PC-9 (cell line): ENCODE measurements around the gene FUCA2. TPM values are rescaled to one million over a fixed set of nuclear protein-coding genes. Genes with fewer than 3 reads are reported as not detected.

ENCODE experiments used
- Bru-seq: library from RNA; stranded (reverse); fragments of 400-500 nt; gene quantifications from one replicate; lab custom pipeline; 2021; lab: Mats Ljungman, UMichigan
- BruChase-seq, 2 experiments: library from RNA; stranded (reverse); fragments of 400-500 nt; gene quantifications; one replicate each; lab custom pipeline; 2021; lab: Mats Ljungman, UMichigan
- BruUV-seq: library from RNA; stranded (reverse); fragments of 400-500 nt; replicated peaks from 2 replicates; lab custom pipeline; 2021; lab: Mats Ljungman, UMichigan
- CTCF ChIA-PET: fragments of 300-600 bp; sonication (Branson Sonifier 250); formaldehyde crosslinking; loops from one replicate; lab custom pipeline; 2022; ENCODE audit warnings: antibody characterized with exemption; lab: Charles Lee
- POLR2A ChIA-PET: fragments of 300-600 bp; sonication (Branson Sonifier 250); formaldehyde crosslinking; loops from one replicate; lab custom pipeline; 2022; ENCODE audit warnings: antibody characterized with exemption; ENCODE audit not compliant: unreplicated experiment; lab: Charles Lee
- DNase-seq, 2 experiments: peaks; one replicate each; pipeline versions ENCODE4 v3.0.0 to v3.0.0-alpha.2; 2015 to 2022; ENCODE audit warnings: mixed read lengths in 1 of 2
- H2AFZ ChIP-seq: fragments of 200-600 bp; sonication (generic); 2 replicates; pipeline ENCODE4 v1.8.1; 2017; ENCODE audit warnings: antibody characterized with exemption
- H3F3A ChIP-seq: fragments of 200-600 bp; sonication (generic); 2 replicates; pipeline ENCODE4 v1.8.1; 2017; ENCODE audit warnings: antibody characterized with exemption, mild to moderate bottlenecking, low read depth; ENCODE audit not compliant: insufficient read depth
- H3K27ac ChIP-seq: fragments of 200-600 bp; sonication (generic); 2 replicates; pipeline ENCODE4 v1.6.1; 2016; ENCODE audit warnings: mixed run types
- H3K27me3 ChIP-seq: fragments of 200-600 bp; sonication (generic); 2 replicates; pipeline ENCODE4 v1.6.1; 2016; ENCODE audit warnings: low read depth, mixed run types; ENCODE audit not compliant: insufficient read depth
- H3K36me3 ChIP-seq: fragments of 200-600 bp; sonication (generic); 2 replicates; pipeline ENCODE4 v1.6.1; 2016; ENCODE audit warnings: low read depth, mixed run types
- H3K4me1 ChIP-seq: fragments of 200-600 bp; sonication (generic); replicated peaks from 2 replicates; pipeline ENCODE4 v1.6.1; 2016; ENCODE audit warnings: mixed run types; ENCODE audit not compliant: insufficient read depth
- H3K4me2 ChIP-seq: fragments of 200-600 bp; sonication (generic); 2 replicates; pipeline ENCODE4 v1.6.1; 2017; ENCODE audit warnings: mixed run types
- H3K4me3 ChIP-seq: fragments of 200-600 bp; sonication (generic); 2 replicates; pipeline ENCODE4 v1.6.1; 2016; ENCODE audit warnings: mixed run types
- H3K79me2 ChIP-seq: fragments of 200-600 bp; sonication (generic); 2 replicates; pipeline ENCODE4 v1.6.1; 2017; ENCODE audit warnings: low read depth, mixed run types
- H3K9me2 ChIP-seq: fragments of 200-600 bp; sonication (generic); 2 replicates; pipeline ENCODE4 v1.8.1; 2017; ENCODE audit warnings: mild to moderate bottlenecking; ENCODE audit not compliant: insufficient read depth
- H3K9me3 ChIP-seq: fragments of 200-600 bp; sonication (generic); 2 replicates; pipeline ENCODE4 v1.8.1; 2016; ENCODE audit warnings: low read depth; ENCODE audit not compliant: insufficient read depth
- H4K20me1 ChIP-seq: fragments of 200-600 bp; sonication (generic); 2 replicates; pipeline ENCODE4 v1.8.1; 2017; ENCODE audit not compliant: insufficient read depth
- CTCF ChIP-seq: fragments of 200-600 bp; sonication (generic); conservative IDR thresholded peaks from 2 replicates; pipeline ENCODE4 v1.6.1; 2017; ENCODE audit warnings: mixed run types, antibody characterized with exemption, mild to moderate bottlenecking, moderate library complexity
- EZH2 ChIP-seq: fragments of 200-600 bp; sonication (generic); IDR thresholded peaks from 2 replicates; pipeline ENCODE4 v1.8.0; 2017; ENCODE audit warnings: antibody characterized with exemption, low read depth
- intact Hi-C: fragments of 100-400 bp; cut with micrococcal nuclease; formaldehyde crosslinking; loops from one replicate; pipeline ENCODE4 v1.10.0; 2022; ENCODE audit not compliant: unreplicated experiment
- long read RNA-seq: library from polyadenylated mRNA; stranded (forward); transcript quantifications from one replicate; pipeline ENCODE4 v2.0.0, GENCODE V29; 2022
- total RNA-seq: library from RNA; stranded (reverse); gene quantifications from 2 replicates; pipeline ENCODE4 v1.2.3, GENCODE V29; 2021

FUCA2 gene
- total RNA-seq, result 65.0 and 74.8 TPM in 2 replicates
- percentile 88 among the genes with signal in this experiment for Bru-seq, nascent RNA
- BruChase-seq, experiment 1, labeled RNA remaining after a 2-hour chase, result percentile 82 among the genes with signal in this experiment
- percentile 90 among the genes with signal in this experiment for BruChase-seq, experiment 2, labeled RNA remaining after a 6-hour chase
- long read RNA-seq, transcript FUCA2-201 (7 exons, 2,356 nt), result major isoform, 227 of 294 reads
- long read RNA-seq, partial matches to known transcripts, result 10 of 294 reads
- long read RNA-seq, other reads (novel, unspliced or antisense), result 57 of 294 reads

DNA sequence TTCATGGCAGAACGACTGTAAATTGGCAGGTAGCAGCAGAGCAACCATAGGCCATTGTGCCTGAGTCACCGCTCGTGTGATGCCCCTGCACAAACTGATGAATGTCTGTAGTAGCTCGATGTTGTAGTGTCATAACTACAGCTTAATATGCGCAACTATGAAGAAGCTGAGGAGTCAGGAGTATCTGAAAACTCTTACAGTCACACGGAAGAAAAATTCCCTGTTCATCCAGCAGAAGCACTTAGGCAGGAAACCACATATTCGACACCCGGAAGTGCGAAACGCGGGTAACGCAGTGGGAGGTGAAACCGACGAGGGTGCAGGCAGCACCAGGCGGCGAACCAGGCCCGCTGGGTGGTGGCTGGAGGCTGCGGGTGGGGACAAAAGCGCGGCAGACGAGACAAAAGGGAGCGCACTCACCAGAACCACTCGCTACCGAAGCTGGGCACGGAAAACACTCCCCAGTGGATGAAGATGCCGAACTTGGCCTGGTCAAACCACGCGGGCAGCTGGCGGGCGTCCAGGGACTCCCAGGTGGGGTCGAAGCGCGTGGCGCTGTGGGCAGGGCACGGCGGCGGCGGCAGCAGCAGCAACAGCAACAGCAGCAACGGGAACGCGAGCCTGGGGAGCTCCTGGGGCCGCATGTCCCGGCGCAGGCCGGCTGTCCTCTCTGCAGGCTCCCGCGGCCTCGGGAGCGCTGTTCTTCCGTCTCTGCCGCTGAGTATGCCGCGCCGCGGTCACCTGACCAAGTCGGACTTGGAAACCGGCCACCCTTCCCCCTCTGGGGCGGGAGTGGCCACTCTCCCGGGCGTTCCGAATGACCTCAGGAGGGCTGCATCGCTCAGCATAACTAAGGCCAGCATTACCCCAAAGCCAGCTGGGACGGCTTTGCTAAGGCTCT, at the start of gene FUCA2:
FUCA2 (minus strand) TSS at position 730 of the 901 bp plus-strand sequence; CDS start at position 644, 86 bp downstream.
- H2AFZ ChIP-seq, result peak within 1 kb of the TSS; percentile 99
- POLR2A ChIA-PET, result interaction anchor here (0.5 to 0.7 kb wide), 3 partner anchors 60 to 1564 kb away, joined by 4 to 9 read pairs (median 5); partner anchors contain the start of genes ADAT2 and PEX3
- BruUV-seq, result no TSS peak
- H3K4me3 ChIP-seq, result peak within 1 kb of the TSS; percentile 81
- H4K20me1 ChIP-seq, result no peaks in the 10 kb centered on the region
- TF ChIP-seq EZH2 (no peak), CTCF (no peak)
- H3K4me2 ChIP-seq, result peak within 1 kb of the TSS; percentile 92
- intact Hi-C loops, result loop anchor here (2.0 kb wide), 2 partner anchors 60 to 502 kb away; partner anchors contain the start of genes ADAT2 and PEX3
- H3K27me3 ChIP-seq, result no peaks in the 10 kb centered on the region
- peaks cover 43% of the 10 kb centered on the region for H3K79me2 ChIP-seq
- no peaks in the 10 kb centered on the region for H3K9me2 ChIP-seq
- CTCF ChIA-PET, result interaction anchor here (0.5 kb wide), 1 partner anchor 174 kb away, joined by 9 read pairs; no protein-coding TSS in a partner anchor
- H3F3A ChIP-seq, result no peaks in the 10 kb centered on the region
- peaks cover 21% of the 10 kb centered on the region for H3K4me1 ChIP-seq
- H3K27ac ChIP-seq, result peak within 1 kb of the TSS; percentile 71
- DNase-seq, result peak; percentile 65 to 84
- peaks cover 8% of the 10 kb centered on the region; the same call in 1 of the 2 replicates for H3K36me3 ChIP-seq
- H3K9me3 ChIP-seq, result no peaks in the 10 kb centered on the region

DNA sequence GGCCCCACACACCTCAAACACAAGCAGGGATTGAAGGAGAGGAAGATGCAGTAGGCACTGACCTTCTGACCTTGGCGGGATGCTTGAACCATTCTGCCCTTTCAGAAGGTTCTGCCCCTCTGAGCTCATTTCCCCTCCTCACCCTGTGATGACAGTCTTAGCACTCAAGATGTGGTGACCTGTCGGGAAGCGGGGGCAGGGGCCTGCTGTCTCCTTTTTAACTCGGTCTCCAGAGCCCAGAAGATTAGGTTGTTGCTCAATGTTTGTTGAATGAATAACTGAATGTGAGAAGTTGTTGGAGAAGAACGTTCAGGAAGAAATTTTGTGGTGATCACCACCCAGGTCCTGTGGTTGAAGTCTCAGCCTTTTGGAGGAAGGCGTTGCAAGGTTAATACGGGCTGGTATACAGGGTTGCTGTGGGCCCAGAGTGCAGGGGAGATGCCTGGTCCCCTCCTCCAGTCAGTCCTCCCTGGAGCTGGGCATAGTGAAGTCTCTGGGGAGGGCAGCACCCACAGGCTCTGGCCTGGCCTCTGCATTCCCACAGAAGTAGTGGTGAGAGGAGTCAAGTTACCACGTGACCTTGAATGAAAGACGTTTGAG, 49.7 kb upstream of the FUCA2 start:
- no peaks in the 10 kb centered on the region for H3K36me3 ChIP-seq
- BruUV-seq, result no TSS peak
- H2AFZ ChIP-seq, result no peak overlapping the region
- POLR2A ChIA-PET, result no interaction called here
- no peaks in the 10 kb centered on the region for H3F3A ChIP-seq
- CTCF ChIA-PET, result no interaction called here
- H3K79me2 ChIP-seq, result no peaks in the 10 kb centered on the region
- DNase-seq, result no peak
- no peaks in the 10 kb centered on the region for H3K9me2 ChIP-seq
- H3K27me3 ChIP-seq, result no peaks in the 10 kb centered on the region
- intact Hi-C loops, result no loop called here
- no peak overlapping the region for H3K27ac ChIP-seq
- no peak overlapping the region for H3K4me2 ChIP-seq
- no peak for TF ChIP-seq EZH2
- TF ChIP-seq CTCF, result no peak
- H4K20me1 ChIP-seq, result no peaks in the 10 kb centered on the region
- H3K4me3 ChIP-seq, result no peak overlapping the region
- H3K9me3 ChIP-seq, result no peaks in the 10 kb centered on the region
- H3K4me1 ChIP-seq, result no peaks in the 10 kb centered on the region
